HG03097 (cell line): ENCODE data around the gene TMEM214.
"Not testable (repeated sequence)": the region's sequence is repeated elsewhere in the genome, so short reads cannot be mapped to it uniquely, and the experiment has no call there.

Experiments used
- ATAC-seq: cut with Tn5 transposase; IDR thresholded peaks from one replicate; pipeline ENCODE4 v1.9.1; 2021; ENCODE audit not compliant: unreplicated experiment, low FRiP score

Gene TMEM214

DNA sequence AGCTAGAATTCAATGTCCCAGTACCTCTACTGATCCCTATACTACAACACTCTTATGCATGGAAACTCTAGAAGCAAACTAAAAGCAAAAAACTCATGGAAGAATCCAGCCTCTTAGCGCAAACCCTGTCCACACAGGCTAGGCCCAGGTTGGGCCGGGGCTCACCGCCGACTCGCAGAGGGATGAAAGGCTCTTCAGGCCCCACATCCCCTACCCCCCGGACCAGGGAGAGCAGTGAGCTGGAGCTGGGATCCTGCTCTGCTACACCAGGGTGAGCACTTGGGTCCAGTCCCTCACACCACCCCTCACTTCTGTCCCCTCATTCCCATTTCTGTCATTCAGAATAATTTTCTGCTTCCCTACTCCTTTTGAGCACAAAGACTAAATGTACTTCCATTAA lies 36.7 kb downstream of the TMEM214 start:
- no peak for ATAC-seq

DNA sequence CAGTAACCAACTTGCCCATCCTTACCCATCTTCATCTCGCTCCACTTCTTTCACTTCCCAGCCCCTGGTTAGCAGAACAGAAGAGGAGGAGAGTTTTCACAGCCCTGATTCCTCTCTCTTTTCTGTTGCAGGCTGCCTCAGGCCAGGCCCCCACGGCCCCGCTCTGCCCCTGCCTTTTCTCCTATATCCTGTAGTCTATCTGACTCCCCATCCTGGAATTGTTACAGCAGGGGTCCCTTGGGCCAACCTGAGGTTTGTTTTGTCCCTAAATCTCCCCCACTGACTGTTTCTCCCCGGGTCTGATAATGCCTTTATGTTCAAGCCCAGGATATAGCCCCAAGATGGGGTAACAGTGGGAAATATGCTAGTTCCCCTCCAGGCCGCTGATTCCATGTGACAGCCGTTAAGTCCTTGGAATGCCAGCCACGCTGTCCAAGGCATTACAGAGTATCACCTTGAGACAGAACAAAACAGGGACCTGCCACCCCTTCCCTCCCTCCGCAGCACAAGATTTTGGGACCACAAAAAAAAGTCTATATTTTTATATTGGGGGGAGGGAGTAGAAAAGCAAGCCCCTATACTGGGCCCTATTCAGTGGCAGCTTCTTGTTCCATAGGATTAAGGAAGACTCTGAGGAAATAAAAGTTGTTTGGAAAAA lies 37.3 kb downstream of the TMEM214 start:
- ATAC-seq: no peak

DNA sequence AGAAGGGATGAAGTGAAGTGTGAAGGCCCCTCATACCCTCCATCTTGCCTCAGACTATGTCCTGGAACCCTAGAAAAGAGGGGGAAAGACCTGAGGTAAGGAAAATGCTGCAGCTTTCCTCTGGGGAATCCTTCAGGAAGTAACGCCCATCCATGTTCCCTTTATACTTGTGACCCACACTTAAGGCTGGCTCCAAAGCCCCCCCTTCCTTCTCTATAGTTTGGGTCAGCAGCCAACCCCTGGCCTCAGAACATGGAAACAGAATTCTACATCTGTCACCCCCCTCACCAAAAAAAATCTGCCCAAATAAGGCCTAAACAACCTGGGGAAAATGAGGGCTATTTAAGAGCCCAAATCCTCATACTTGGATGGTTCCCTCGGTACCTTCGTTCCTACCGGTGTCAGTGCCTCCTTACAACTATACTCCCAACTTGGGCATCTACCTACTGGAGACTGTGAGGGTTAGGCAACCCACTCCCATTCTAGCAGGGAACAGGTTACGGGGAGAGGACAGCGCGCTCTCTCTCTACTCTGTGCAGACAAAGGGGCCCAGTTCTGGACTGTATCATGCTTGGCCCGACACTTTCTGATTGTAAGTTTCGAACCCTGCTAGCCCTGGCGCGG lies 38.0 kb downstream of the TMEM214 start:
- ATAC-seq: no peak

DNA sequence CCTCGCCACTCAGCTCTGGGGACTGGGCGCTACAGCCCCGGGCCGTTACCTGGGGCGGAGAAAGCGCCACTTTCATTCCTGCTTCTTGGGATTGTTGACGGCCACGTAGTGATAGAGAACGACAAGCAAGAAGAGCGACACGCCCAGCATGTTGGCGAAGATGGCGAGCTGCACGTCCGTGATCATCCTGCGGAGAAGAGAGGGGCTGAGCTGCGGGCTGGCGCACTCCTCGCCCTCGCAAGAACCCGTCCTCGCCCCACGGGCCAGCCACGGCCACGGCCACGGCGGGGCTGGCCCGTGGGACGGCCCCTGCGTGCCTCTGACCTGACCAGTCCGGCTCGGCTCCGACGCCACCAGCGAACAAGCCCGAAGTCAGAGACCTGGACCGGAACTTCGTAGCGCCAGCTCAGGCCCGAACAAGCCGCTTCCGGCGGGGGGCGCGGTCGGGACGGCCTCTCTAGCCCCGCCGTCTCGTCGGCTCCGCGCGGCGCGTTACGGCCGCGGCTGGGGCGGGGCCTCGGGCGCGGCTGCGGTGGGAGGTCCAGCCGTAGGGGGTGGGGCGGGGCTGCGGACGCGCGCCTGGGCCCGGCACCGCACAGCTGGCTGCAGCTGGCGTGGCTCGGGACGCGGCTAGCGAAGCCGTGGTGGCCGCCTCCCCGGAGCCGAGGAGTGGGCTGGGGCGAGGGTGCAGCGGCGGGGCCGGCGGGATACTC lies 38.7 kb downstream of the TMEM214 start, which contains the start of gene OST4:
TSS of gene OST4 (minus strand) at position 378 of the 713 bp plus-strand sequence.
- peak; percentile 69 for ATAC-seq

DNA sequence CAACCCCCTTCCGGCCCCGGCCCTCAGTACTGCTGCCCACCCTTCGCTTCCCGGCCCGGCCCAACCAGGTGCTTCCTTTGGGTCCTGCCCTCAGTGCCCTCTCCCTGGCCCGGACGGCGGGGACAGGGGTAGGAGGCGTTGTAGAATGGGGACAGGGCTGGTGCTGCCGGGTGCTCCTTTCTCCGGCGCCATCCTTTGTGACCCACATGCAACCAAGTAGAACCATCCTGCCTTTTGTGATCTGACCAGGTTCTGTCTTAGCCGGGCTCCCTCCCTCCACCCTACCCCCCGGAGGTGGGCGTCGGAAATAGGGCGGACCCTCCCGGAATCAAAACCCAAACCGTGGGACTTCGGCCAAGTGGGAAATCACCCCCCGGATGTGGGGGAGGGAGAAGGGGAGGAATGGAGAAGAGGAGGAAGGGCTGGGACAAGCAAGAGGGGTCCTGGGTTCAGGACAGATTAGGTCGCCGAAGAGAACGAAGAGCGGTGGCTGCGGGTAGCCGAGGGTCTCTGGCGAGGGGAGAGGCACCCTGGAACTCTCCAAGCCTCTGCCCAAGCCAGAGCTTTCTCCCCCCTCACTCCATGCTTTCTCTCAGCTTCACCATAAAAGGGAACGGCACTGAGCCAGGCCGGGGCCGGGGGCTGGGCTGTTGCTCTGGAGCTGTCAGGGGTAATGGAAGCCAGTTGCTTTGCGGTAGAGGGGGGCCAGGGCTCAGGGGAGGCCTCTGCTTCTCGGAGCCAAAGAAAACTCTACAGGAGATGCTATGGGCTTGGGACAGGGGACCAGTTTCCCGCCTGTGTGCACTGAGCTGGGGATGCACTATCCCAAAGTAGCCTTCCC lies 39.4 kb downstream of the TMEM214 start:
- peak; percentile 5 for ATAC-seq

DNA sequence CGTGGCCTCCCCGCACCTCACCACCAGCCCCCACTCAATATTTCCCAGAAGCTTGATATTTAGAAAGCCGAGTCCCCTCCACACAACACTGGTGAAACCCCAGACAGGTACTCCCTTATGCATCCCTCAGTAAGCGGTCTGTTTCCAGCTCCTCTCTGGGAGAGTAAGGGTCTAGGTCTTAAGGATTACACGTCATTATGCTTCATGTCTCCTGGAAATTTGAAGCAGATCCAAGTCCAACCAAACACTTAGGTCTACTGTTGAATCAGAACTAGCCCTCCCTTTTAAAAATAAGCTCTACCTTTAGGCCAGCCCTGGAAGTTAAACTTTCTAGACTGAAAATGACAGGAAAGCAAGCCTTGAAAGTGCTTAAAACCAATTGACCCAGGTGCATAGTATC lies 40.2 kb downstream of the TMEM214 start:
- ATAC-seq: no peak

DNA sequence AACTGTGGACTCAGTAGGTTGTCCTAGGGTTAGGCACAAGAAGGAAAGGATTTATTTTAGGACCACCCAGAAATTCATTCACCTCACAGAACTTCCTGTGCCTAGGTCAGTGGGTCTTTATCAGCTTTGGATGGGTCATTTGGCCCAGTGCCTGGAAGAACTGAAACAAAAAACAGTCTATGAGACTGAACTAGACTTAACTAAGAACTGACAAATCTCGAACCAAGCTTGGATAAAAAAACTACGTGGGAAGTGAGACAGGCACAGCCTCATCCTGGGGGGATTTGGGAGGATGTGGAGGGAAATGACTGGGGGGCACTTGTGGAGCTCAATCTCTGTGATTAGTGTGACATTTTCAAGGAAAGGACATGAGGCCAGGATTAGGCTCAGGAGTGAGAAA lies 41.0 kb downstream of the TMEM214 start:
- ATAC-seq: no peak

DNA sequence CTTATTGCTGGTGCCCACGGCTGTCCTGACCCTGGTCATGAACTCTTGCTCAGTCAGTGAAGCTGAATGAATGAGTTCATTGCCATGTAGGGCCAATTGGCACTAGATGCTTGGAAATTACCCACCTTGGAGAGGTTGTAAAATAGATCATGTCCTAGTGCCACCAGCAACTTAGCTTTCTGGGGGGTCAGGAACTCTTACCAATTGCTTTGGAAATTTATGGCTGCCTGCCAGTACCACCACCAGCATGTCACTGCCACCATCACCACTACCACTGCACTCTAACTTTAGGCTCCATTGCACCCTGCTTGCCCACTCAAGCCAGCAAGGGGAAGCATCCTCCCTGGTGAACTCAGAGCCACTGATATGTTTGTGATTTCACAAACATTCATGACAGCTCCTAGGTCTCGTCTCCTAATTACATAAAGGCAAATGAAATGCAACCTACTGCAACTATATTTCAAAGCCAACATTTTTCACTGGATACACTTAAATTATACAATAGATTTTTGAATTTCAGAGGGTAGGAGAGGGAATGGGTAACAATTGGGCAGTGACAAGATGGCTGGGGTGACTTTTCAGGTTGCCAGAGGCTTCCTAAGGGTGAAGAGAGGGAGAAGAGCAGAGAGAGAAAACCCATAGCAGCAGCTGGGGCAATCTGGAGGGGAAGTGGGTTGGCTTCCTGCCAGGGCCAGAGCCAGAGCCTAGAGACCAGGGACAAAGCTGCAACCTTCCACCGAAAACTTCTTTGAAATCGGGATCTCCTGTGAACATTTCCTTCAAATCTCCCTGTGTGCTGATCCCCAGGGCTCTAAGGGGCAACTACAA lies 42.2 kb downstream of the TMEM214 start:
- no peak for ATAC-seq

DNA sequence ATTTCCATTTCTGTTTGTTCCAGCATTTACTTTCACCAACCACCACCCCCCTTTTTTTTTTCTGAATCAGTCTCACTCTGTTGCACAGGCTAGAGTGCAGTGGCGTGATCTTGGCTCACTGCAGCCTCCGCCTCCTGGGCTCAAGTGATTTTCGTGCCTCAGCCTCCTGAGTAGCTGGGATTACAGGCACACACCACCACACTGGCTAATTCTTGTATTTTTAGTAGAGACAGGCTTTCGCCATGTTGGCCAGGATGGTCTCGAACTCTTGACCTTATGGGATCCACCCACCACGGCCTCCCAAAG lies 42.8 kb downstream of the TMEM214 start:
- ATAC-seq: not testable (repeated sequence)

DNA sequence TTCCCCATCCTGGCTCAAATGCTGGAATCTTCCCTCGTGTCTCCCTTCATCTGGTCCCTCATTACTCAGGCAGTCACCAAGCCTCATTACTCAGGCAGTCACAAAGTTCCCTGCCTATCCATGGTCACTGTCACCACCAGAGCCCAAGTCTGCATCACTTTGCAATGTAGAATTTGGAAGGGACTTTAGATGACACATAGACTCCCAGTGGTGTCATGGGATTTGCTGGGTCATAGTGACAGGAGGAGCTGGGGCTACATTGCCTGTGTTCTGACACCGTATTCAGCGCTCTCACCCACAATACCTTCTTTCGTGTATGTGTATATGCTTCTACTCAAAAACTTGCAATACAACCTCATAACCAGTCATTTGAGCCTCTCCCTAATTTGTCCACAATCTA lies 43.6 kb downstream of the TMEM214 start:
- ATAC-seq: no peak

DNA sequence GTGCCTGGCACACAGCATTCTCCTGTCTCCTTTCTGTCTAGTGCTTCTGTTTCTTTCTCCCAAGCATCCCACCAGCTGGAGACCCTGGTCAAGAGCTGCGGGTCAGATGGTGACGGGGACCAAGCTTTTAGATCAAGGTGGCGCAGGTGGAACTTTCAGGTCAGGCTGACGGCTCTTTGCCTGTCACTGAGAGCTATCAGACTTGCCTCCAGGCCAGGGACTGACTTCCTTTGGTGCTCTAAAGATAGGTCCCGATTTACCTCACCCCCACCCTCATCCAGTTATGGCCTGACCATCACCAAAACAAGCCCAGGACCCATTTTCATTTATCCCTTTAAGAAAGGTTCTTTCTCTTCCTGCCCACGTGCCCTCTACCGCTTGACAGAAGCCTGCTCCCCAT lies 44.5 kb downstream of the TMEM214 start:
- ATAC-seq: no peak

DNA sequence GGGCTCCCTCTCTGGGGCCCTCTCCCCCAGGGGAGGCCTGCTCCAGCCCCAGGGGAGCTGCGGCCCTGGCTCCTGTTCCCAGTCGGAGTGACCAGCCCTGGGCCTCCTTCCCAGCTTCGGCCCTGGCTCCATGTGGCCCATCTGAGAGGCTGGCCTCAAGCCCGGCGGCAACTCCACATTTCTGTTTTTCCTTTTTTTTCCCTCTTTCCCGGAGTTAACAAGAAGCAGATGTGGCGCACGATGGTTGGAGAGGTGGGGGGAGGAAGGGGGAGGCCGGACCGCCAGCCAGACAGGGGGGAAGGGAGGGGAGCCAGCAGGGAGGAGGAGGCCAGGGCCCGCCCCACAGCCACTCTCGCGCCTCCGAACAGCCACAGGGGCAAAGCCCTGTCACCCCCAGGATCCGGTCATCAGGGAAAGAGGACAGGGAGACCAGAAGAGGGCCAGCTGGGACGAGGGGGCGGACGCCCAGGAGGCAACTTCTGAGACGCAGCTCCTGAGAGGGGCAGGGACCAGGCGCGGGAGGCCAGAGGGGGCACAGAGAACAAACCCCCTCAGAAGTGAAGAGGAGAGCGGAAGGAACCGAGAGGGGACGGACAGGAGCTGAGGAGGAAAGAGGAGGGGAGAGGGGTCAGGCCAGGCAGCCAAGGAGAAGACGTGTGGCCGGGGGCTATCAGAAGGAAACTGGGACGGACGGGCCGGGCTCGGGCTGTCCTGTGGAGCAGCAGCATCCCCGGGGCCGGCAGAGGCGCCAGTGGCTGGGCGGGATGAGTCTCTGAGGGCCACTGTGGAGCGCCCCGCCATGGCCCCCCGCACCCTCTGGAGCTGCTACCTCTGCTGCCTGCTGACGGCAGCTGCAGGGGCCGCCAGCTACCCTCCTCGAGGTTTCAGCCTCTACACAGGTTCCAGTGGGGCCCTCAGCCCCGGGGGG lies 45.8 kb downstream of the TMEM214 start, which contains the start of gene EMILIN1:
TSS of gene EMILIN1 (plus strand) at position 349 of the 928 bp plus-strand sequence. CDS start at position 800, 451 bp downstream.
- ATAC-seq: no peak

DNA sequence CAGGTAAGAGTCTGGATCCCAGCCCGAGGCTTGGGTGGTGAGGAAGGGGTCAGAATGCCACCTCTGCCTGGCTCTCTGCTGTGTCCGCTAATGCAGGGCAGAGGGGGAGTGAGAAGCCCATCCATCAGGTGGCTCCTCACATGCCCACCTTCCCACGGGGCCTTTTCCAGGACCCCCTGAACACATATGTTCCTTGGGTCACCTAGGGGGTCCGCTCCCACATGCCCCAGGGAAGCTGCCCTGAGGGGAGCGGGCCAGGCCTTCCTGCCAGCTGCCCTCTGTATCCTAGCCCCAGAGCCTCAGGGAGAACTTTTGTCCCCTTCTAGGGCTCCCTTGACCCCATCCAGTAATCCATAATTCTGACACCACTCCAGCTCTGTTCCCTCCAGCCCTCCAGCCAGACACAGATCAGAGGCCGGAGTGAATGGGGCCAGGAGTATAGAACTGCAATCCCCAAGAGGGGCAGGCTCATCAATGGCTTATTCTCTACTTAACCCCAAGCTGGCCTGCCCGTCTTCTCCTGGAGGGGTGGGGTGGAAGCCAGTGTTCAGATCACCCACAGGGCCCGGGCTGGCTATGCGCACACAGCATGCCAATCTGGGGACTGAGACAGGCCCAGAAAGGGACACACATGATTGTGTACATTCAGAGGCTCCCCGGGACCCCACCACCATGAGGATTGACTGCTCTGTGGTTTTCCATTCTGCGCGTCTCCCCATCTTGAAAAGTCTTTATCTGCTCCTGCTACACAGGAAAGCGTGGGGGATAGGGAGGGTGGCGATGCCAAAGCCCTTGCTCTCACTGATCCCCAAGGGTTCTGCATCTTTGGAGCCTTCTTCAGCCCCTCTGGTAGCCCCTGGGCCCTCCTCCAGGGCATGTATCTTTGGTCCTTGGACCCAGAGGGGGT lies 46.7 kb downstream of the TMEM214 start:
- no peak for ATAC-seq

DNA sequence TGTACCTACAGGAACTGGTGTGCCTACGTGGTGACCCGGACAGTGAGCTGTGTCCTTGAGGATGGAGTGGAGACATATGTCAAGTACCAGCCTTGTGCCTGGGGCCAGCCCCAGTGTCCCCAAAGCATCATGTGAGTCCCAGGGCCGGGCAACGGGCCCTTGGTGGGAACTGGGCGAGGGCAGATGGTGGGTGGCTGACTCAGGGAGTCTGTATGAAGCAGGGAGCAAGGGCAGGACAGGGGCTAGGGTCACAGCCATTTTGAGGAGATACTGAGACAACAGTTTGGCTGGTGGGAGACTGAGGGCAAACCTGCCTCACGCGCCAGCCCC lies 47.3 kb downstream of the TMEM214 start:
- no peak for ATAC-seq

DNA sequence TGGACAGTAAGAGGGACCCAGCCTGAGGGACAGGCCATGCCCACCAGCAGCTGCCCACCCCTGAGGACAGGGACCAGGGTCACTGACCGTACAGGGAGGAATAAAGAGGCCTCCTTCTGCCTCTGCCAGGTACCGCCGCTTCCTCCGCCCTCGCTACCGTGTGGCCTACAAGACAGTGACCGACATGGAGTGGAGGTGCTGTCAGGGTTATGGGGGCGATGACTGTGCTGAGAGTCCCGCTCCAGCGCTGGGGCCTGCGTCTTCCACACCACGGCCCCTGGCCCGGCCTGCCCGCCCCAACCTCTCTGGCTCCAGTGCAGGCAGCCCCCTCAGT lies 47.8 kb downstream of the TMEM214 start:
- ATAC-seq: no peak

DNA sequence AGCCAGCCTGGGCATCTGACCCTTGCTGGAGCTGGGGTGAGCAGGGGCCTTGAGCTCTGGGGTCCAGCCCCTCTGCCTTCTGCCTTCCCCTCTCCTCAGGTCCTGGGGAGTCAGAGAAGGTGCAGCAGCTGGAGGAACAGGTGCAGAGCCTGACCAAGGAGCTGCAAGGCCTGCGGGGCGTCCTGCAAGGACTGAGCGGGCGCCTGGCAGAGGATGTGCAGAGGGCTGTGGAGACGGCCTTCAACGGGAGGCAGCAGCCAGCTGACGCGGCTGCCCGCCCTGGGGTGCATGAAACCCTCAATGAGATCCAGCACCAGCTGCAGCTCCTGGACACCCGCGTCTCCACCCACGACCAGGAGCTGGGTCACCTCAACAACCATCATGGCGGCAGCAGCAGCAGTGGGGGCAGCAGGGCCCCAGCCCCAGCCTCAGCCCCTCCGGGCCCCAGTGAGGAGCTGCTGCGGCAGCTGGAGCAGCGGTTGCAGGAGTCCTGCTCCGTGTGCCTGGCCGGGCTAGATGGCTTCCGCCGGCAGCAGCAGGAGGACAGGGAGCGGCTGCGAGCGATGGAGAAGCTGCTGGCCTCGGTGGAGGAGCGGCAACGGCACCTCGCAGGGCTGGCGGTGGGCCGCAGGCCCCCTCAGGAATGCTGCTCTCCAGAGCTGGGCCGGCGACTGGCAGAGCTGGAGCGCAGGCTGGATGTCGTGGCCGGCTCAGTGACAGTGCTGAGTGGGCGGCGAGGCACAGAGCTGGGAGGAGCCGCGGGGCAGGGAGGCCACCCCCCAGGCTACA lies 49.4 kb downstream of the TMEM214 start:
- ATAC-seq: no peak

DNA sequence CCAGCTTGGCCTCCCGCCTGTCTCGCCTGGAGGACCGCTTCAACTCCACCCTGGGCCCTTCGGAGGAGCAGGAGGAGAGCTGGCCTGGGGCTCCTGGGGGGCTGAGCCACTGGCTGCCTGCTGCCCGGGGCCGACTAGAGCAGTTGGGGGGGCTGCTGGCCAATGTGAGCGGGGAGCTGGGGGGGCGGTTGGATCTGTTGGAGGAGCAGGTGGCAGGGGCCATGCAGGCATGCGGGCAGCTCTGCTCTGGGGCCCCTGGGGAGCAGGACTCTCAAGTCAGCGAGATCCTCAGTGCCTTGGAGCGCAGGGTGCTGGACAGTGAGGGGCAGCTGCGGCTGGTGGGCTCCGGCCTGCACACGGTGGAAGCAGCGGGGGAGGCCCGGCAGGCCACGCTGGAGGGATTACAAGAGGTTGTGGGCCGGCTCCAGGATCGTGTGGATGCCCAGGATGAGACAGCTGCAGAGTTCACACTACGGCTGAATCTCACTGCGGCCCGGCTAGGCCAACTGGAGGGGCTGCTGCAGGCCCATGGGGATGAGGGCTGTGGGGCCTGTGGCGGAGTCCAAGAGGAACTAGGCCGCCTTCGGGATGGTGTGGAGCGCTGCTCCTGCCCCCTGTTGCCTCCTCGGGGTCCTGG lies 50.1 kb downstream of the TMEM214 start:
- no peak for ATAC-seq
